GM20000 (cell line): ENCODE results near the gene ARL6IP5.

Experiments used
- DNase-seq: peaks from one replicate; pipeline ENCODE4 v3.0.0; 2012; ENCODE audit warnings: low spot score
- TF ChIP-seq, protein P1 (sequence below): IDR thresholded peaks from 2 replicates; pipeline ENCODE4 v1.5.1; 2012; ENCODE audit warnings: mild to moderate bottlenecking, control low read depth; ENCODE audit errors: extremely low read depth, missing control alignments

ARL6IP5 gene

DNA sequence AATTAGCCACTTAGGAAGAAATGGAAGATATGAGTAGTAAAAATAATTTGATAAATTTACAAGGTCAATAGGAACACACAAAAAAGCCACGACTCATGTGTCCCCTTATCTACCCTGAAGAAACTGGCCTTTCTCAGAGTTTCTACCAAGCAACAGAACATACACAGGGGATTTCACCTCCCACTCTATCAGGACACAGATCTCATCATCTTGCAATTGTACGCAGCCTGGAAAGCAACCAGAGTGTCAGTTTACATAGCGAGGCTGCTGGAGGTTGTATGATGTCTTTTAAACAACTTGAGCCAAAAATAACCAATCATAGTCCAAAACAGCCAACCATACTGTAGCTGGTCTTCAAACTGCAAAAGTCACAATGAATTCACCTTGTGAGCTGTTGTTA, 57.4 kb downstream of the ARL6IP5 start:
- DNase-seq, result no peak
- TF ChIP-seq, protein P1, sequence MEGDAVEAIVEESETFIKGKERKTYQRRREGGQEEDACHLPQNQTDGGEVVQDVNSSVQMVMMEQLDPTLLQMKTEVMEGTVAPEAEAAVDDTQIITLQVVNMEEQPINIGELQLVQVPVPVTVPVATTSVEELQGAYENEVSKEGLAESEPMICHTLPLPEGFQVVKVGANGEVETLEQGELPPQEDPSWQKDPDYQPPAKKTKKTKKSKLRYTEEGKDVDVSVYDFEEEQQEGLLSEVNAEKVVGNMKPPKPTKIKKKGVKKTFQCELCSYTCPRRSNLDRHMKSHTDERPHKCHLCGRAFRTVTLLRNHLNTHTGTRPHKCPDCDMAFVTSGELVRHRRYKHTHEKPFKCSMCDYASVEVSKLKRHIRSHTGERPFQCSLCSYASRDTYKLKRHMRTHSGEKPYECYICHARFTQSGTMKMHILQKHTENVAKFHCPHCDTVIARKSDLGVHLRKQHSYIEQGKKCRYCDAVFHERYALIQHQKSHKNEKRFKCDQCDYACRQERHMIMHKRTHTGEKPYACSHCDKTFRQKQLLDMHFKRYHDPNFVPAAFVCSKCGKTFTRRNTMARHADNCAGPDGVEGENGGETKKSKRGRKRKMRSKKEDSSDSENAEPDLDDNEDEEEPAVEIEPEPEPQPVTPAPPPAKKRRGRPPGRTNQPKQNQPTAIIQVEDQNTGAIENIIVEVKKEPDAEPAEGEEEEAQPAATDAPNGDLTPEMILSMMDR, result no peak

DNA sequence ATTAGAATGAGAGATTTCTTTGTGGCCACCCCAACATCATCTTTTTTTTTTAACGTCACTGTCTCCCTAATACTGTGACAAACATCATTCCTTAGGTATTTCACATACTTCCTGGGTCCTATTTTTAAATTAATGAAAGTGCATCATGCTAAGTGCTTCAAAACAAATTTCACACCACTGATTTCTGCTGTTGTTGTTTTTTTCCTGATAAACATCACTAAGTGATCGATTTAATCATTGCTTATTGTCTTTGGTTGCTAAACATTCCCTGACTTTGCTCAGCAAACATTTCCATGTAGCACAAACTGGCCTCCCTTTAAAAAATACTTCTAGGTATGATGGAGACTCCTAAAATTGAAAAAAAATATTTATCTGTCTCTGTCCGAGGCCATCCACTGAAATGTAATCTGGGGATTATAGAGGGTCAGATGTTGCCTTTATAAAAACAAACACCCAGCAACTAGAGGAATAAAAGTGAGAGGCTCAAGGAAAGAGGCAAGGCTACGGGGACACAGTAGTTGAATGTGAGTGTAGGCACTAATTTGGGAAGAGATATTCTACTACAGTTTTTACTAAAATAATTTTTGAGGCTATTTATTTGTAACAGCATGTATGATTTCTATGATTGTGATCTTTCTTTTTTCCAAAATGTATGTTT, 58.2 kb downstream of the ARL6IP5 start:
- TF ChIP-seq, protein P1, result no peak
- DNase-seq, result no peak

DNA sequence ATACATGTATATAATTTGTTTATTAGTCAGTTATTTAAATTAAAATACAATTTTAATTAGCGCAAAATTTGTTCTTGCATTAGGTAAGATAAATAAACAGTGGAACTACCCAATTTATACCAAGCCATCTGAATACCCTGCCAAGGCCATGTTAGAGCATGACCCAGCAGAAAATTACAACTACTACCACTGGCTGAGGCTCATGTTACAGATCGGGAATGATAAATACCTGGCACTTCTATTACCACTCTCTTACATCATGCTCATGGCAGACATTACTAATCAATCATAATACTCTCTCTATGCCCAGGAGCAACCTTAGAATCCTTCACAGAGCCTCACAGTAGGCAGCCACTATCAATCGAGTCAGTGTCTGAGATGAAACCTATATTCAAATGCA, 58.9 kb downstream of the ARL6IP5 start:
- TF ChIP-seq, protein P1, result no peak
- no peak for DNase-seq

DNA sequence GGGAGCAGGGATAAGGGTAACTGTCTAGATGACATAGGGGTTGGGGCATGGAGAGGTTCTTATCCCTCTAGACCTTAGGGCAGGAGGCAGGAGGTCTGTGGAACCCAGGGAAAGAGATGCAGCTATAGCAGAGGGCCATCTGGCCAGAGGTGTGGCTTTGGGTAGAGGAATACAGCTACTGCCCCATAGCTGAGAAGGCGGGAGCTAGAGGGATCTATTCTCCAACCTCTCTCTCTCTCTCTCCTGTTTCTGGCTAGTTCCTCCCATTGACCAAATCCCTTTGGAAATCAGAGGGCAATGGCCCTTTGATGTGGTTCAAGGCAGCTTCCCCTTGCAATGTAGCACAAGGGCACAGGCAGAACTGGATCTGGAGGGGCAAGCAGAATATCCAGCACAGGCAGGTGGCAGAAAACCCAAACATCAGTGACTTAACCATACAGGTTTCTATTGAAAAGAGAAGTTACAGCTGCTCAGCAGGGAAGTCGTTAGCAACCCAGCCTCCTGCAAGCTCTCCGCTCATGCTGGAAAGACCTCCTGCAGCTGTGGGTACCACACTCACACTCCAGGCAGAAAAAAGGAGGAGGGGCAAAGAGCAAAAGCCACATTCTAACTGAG, 60.0 kb downstream of the ARL6IP5 start:
- TF ChIP-seq, protein P1, result no peak
- no peak for DNase-seq

DNA sequence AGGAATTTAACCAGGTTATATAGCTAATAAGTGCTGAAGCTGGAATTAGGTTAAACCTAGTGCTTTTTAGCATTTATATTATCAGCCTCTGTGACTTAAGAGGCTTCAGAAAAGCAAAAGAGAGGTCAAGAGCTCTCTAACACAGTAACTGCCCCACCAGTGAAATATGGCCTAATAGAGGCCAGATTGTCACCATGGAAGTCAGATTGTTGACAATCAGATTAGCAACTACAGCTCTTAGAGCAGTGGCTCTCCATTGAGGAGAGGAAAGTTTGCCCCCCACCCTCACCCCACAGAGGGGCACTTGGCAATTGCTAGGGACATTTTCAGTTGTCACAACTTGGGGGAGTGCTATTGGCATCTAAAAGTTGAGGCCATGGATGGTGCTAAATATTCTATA, 61.0 kb downstream of the ARL6IP5 start:
- no peak for DNase-seq
- TF ChIP-seq, protein P1, result no peak

DNA sequence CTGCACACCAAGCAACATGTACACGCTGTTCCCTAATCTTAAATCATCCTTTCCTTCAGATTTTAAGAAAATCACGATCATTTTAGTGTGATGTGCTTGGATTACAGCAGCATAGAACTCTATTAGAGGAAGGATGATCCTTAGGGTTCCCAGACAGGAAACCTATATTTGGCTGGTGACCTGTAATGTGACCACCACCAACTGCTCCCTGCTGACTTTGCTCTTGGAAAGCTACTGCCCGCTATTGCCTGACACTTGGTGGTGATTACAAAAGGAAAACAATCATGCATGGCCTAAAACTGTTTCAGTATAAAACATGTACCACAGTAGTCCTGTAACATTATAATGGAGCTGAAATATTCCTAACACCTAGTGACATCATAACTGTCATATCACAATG, 64.8 kb downstream of the ARL6IP5 start:
- DNase-seq, result no peak
- TF ChIP-seq, protein P1, result no peak
